Bronchial epithelial cell (primary cell): ENCODE data around the gene SUN3. TPM values are rescaled to one million over a fixed set of nuclear protein-coding genes. Genes with fewer than 3 reads are reported as not detected.

Experiments
- DNase-seq: peaks from one replicate; pipeline ENCODE4 v3.0.0-alpha.2; 2010; ENCODE audit warnings: low read depth
- FAIRE-seq: peaks from 2 replicates; lab custom pipeline; 2011; peaks lifted over from hg19 to GRCh38; lab: Jason Lieb, UNC
- H3K27me3 ChIP-seq: 2 replicates; pipeline ENCODE4 v1.5.1; 2011; ENCODE audit warnings: low read length; ENCODE audit not compliant: control insufficient read depth, insufficient read depth
- H3K36me3 ChIP-seq: 2 replicates; pipeline ENCODE4 v1.5.1; 2011; ENCODE audit warnings: low read length; ENCODE audit not compliant: control insufficient read depth, insufficient read depth
- H3K4me3 ChIP-seq: 2 replicates; pipeline ENCODE4 v1.5.1; 2011; ENCODE audit warnings: mild to moderate bottlenecking, low read depth, low read length, control low read depth
- CTCF ChIP-seq: IDR thresholded peaks from 2 replicates; pipeline ENCODE4 v1.5.1; 2011; ENCODE audit warnings: mild to moderate bottlenecking, moderate library complexity, low read length, control low read depth, inconsistent platforms; ENCODE audit not compliant: insufficient read depth, severe bottlenecking
- total RNA-seq: library from RNA; depleted of rRNA; stranded (reverse); fragments of >200 nt; gene quantifications from 2 replicates; pipeline ENCODE4 v1.2.1, GENCODE V29; 2014

The SUN3 gene
- total RNA-seq, 1 donor from 2014 or later, result 0.79 TPM

- TF ChIP-seq CTCF, result no peak
- no peak for DNase-seq
- Histone ChIP-seq H3K27me3 (no peaks in the 10 kb centered on the region), H3K4me3 (no peak overlapping the region), H3K36me3 (no peaks in the 10 kb centered on the region)
- no peak for FAIRE-seq
Measured at GRCh38 chr7:47937711-47938573, 91.0 kb downstream of the SUN3 start.

Other genes with a start within 250 kb of the SUN3 start
- under 0.01 and 0.26 TPM in 2 replicates for gene PKD1L1, start 80.6 kb downstream of the SUN3 start, total RNA-seq
- 19.5 and 19.7 TPM in 2 replicates for gene HUS1, start 49.5 kb downstream of the SUN3 start, total RNA-seq
- 0.53 and 2.4 TPM in 2 replicates for gene C7orf57, start 6.4 kb upstream of the SUN3 start, total RNA-seq
- 762 and 1,034 TPM in 2 replicates for gene UPP1, start 60.2 kb upstream of the SUN3 start, total RNA-seq
- gene ABCA13, start 142.4 kb upstream of the SUN3 start, total RNA-seq, result 0.79 and 1.2 TPM in 2 replicates